ENCODE data around the gene CNTNAP5. TPM values are rescaled to one million over a fixed set of nuclear protein-coding genes. Genes with fewer than 3 reads are reported as not detected.

CNTNAP5 gene
- total and polyA plus RNA-seq, 2 donors (not counting 3 experiments of a cell fraction or from before 2014, with no cell fraction given) = not detected

GRCh38 chr2:124201713-124202112 lies 176.6 kb downstream of the CNTNAP5 start:
- intact Hi-C loops (cut with micrococcal nuclease) = no loop called here
- CTCF ChIA-PET = no interaction called here
- dilution Hi-C loops (cut with MboI; ENCODE audit: extremely low pct_ligation_motif_present, low sequenced_read_pairs) = no loop called here
- no peaks in the 10 kb centered on the region for H3K79me2 ChIP-seq (ENCODE audit: control insufficient read depth, insufficient read depth, low read length)
- no peaks in the 10 kb centered on the region for H3K27me3 ChIP-seq (ENCODE audit: control insufficient read depth in 2 of 2, insufficient read depth in 2 of 2, low read length in 2 of 2)
- H2AFZ ChIP-seq (ENCODE audit: low read depth, low read length) = no peak overlapping the region
- no peak overlapping the region for H3K4me2 ChIP-seq (ENCODE audit: insufficient read depth, low read length)
- no peaks in the 10 kb centered on the region for H3K4me1 ChIP-seq (ENCODE audit: control insufficient read depth, extremely low read depth, insufficient read depth, low read length)
- H3K27ac ChIP-seq (ENCODE audit: insufficient read depth, low read depth, low read length) = no peak overlapping the region
- H4K20me1 ChIP-seq (replicated peaks; ENCODE audit: control insufficient read depth, extremely low read depth, insufficient read depth, low read length) = no peaks in the 10 kb centered on the region
- no peak overlapping the region for H3K4me3 ChIP-seq (replicated peaks in 1 of 3; ENCODE audit: insufficient read depth in 1 of 3, low read depth in 1 of 3, low read length in 3 of 3)
- no peak for TF ChIP-seq GATA2 (IDR thresholded peaks at IDR 0.05; ENCODE audit: insufficient read depth, insufficient read length, low read depth, low read length)
- TF ChIP-seq POLR2A (IDR thresholded peaks at IDR 0.05; ENCODE audit: low read depth, low read length) = no peak
- TF ChIP-seq MYC (IDR thresholded peaks at IDR 0.05; ENCODE audit: low read depth, low read length) = no peak
- no peak for TF ChIP-seq MAX (IDR thresholded peaks at IDR 0.05; ENCODE audit: insufficient read depth, insufficient read length)
- TF ChIP-seq POLR2AphosphoS5 (IDR thresholded peaks at IDR 0.05; ENCODE audit: insufficient read depth, low read depth, low read length) = no peak
- TF ChIP-seq FOS (IDR thresholded peaks at IDR 0.05; ENCODE audit: borderline replicate concordance, insufficient read depth, low read length) = no peak
- TF ChIP-seq, protein P1, sequence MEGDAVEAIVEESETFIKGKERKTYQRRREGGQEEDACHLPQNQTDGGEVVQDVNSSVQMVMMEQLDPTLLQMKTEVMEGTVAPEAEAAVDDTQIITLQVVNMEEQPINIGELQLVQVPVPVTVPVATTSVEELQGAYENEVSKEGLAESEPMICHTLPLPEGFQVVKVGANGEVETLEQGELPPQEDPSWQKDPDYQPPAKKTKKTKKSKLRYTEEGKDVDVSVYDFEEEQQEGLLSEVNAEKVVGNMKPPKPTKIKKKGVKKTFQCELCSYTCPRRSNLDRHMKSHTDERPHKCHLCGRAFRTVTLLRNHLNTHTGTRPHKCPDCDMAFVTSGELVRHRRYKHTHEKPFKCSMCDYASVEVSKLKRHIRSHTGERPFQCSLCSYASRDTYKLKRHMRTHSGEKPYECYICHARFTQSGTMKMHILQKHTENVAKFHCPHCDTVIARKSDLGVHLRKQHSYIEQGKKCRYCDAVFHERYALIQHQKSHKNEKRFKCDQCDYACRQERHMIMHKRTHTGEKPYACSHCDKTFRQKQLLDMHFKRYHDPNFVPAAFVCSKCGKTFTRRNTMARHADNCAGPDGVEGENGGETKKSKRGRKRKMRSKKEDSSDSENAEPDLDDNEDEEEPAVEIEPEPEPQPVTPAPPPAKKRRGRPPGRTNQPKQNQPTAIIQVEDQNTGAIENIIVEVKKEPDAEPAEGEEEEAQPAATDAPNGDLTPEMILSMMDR (IDR thresholded peaks at IDR 0.05; ENCODE audit: extremely low read depth in 1 of 2, insufficient read depth in 1 of 2, low read depth in 1 of 2, low read length in 2 of 2) = no peak
- no peak for FAIRE-seq
- no TSS peak for BruUV-seq (replicated peaks)
- no peak for DNase-seq (ENCODE audit: low read depth, low spot score)
- peaks cover 3% of the 10 kb centered on the region for H3K9me3 ChIP-seq (replicated peaks; ENCODE audit: control insufficient read depth, insufficient read depth, low read length)
- POLR2A ChIA-PET = no interaction called here
- H3K36me3 ChIP-seq (ENCODE audit: control insufficient read depth in 2 of 2, extremely low read depth in 1 of 2, insufficient read depth in 2 of 2, low read length in 2 of 2) = no peaks in the 10 kb centered on the region
- H3K9ac ChIP-seq (replicated peaks; ENCODE audit: extremely low read depth, insufficient read depth, low read length) = no peak overlapping the region
- H3K9me1 ChIP-seq (replicated peaks; ENCODE audit: control insufficient read depth, extremely low read depth, insufficient read depth, low read length) = no peaks in the 10 kb centered on the region

All from endothelial cell of umbilical vein (primary cell).